Panc1 (cell line): ENCODE data around the gene TTC23L.

Experiments
- POLR2AphosphoS5 ChIP-seq: IDR thresholded peaks from 2 replicates; pipeline ENCODE4 v1.6.1; 2012; ENCODE audit warnings: mild to moderate bottlenecking, low read depth, low read length, moderate library complexity
- TF ChIP-seq, protein P1 (sequence below): fragments of 450-650 bp; IDR thresholded peaks from 2 replicates; pipeline ENCODE4 v1.5.1; 2017; ENCODE audit warnings: mild to moderate bottlenecking

GRCh38 chr5:34857161-34857560, 18.2 kb downstream of the TTC23L start:
- TF ChIP-seq, protein P1, sequence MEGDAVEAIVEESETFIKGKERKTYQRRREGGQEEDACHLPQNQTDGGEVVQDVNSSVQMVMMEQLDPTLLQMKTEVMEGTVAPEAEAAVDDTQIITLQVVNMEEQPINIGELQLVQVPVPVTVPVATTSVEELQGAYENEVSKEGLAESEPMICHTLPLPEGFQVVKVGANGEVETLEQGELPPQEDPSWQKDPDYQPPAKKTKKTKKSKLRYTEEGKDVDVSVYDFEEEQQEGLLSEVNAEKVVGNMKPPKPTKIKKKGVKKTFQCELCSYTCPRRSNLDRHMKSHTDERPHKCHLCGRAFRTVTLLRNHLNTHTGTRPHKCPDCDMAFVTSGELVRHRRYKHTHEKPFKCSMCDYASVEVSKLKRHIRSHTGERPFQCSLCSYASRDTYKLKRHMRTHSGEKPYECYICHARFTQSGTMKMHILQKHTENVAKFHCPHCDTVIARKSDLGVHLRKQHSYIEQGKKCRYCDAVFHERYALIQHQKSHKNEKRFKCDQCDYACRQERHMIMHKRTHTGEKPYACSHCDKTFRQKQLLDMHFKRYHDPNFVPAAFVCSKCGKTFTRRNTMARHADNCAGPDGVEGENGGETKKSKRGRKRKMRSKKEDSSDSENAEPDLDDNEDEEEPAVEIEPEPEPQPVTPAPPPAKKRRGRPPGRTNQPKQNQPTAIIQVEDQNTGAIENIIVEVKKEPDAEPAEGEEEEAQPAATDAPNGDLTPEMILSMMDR, result no peak
- TF ChIP-seq POLR2AphosphoS5, result no peak
